ENCODE measurements around the gene SLC25A21.

- TF ChIP-seq CTCF (IDR thresholded peaks at IDR 0.05) (no peak), POLR2A (IDR thresholded peaks at IDR 0.05) (no peak)
These were observed 152.9 kb downstream of the SLC25A21 start for GRCh38 chr14:37019488-37019887.

Measured in lower leg skin (tissue), 3 donors.